Measurements from ENCODE around the gene ZNF512B. TPM values are rescaled to one million over a fixed set of nuclear protein-coding genes. Genes with fewer than 3 reads are reported as not detected.
A peak's percentile ranks its signal among the peaks of the same experiment; 100 is the strongest.
"Not testable (repeated sequence)": the region's sequence is repeated elsewhere in the genome, so short reads cannot be mapped to it uniquely, and the experiment has no call there.

ZNF512B gene
- total RNA-seq, 1 donor from 2014 or later = 10.0 TPM

- DNase-seq = peak; percentile 47
Measured at GRCh38 chr20:63978319-63979228, 8.8 kb upstream of the ZNF512B start.

DNA sequence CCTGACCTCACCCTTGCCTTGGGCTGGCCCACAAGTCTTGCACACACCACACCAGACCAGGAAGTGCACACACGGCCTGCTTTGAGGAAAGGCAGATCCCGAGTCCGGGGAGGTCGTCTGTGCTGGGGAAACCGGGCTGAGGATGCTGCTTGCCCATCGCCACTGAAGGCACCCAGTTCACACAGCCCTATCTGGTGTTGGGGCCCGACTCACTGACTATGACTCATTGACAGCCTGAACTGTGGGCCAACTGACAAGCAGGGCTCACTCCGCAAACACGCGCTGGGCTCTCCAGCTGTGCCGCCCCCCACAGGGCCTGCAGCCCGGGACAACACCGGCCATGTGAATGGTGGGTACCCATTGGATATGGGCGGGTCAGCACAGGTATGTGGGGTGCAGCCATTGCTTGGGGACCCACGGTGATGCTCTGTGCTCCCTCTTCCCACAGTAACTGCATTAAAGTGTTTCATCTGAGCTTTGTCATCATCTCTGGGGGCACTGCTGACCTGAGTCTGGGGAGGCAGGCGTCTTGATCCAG lies 8.1 kb upstream of the ZNF512B start:
- peak; percentile 40 for DNase-seq

- no peak for DNase-seq
Measured at GRCh38 chr20:63976980-63977738, 7.4 kb upstream of the ZNF512B start.

GRCh38 chr20:63976511-63976910 lies 6.8 kb upstream of the ZNF512B start:
- DNase-seq = not testable (repeated sequence)

- DNase-seq = no peak
Measured at GRCh38 chr20:63974402-63975200, 4.9 kb upstream of the ZNF512B start.

DNA sequence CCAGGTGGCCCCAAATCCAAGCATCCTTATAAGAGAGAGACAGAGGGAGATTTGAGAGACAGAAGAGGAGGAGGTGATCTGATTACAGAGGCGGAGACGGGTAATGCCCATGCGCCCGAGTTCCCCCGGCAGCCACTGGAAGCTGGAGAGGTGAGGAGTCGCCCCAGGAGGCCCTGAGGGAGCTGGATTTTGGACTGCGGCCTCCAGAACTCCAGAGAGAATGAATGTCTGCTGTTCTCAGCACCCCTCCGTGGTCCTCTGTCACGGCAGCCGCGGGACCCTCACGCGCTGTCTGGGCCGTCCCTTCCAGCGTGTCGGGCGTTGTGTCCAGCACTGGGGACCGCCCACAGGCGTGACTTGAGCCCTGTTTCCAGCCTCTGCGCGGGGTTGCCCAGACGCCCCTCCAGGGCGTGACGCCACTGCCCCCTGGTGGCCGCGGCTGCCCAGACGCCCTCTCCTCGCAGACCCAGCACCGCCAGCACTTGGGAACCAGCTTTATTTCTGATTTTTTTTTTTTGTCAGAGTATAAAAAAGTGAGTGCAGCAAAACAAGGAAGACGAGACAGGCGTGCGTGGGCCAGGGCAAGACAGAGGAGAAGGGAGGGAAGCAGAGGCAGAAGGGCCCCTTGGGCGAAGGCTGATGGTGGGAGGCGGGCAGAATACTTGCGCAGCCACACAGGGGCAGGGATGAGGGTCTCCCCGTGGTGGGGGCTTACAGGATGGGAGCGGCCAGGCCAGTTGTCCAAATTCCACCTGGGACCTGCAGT lies 4.1 kb upstream of the ZNF512B start:
- peak; percentile 92 for DNase-seq

DNA sequence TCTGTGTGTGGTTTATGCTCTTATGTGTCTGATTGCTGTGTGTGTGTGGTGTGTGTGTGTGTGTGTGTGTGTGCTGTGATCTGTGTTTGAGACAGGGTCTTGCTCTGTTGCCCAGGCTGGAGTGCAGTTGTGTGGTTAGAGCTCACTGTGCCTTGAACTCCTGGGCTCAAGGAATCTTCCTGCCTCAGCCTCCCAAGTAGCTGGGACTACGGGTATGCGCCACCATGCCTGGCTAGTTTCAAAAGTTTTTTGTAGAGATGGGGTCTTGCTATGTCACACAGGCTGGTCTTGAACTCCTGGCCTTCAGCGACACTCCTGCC lies 3.4 kb upstream of the ZNF512B start:
- no peak for DNase-seq

DNA sequence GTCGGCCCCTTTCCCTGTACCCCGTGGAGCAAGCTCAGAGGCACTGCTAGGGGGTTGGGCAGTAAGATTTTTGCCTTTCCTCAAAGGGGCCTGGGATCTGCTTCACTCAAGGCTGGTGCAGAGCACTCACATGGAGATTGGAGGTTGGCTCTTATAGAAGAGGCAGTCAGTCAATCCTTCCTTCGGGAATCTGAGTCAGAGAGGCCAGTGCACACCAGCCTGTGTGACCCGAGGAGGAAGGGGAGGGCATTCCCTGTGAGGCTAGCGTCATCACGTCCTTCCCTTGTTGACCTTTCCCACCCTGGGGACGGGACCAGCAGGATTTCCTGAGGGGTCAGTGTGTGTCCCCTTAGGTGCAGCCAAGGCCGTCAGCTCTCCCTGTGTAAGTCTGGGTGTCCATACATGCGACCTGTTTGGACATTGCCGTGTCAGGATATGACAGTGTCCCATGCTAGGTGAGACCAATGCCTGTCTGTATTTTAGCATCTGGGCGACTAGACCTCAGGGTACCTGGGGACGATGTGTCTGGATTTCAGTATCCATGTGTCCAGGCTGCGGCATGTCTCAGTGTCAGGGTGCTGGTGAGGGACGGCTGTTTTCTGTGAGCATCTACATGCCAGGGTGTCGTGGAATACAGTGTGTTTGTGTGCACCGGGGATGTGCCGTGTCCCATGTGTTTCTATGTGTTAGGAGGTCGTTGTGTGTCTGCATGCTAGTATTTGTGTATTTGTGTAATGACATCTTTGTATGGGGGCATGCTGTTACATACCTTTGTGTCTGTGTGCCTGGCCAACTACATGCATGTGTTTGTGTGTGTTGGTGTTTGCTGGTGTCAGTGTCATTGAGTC lies 2.8 kb upstream of the ZNF512B start:
- peak; percentile 85 for DNase-seq

GRCh38 chr20:63971960-63972311 lies 2.2 kb upstream of the ZNF512B start:
- not testable (repeated sequence) for DNase-seq

GRCh38 chr20:63970714-63971431 lies 1.1 kb upstream of the ZNF512B start:
- DNase-seq = no peak

GRCh38 chr20:63968928-63969760 lies 586 bp downstream of the ZNF512B start:
- no peak for DNase-seq

- DNase-seq = no peak
Measured at GRCh38 chr20:63968136-63968927, 1.4 kb downstream of the ZNF512B start.

- no peak for DNase-seq
Measured at GRCh38 chr20:63967330-63968135, 2.2 kb downstream of the ZNF512B start.

DNA sequence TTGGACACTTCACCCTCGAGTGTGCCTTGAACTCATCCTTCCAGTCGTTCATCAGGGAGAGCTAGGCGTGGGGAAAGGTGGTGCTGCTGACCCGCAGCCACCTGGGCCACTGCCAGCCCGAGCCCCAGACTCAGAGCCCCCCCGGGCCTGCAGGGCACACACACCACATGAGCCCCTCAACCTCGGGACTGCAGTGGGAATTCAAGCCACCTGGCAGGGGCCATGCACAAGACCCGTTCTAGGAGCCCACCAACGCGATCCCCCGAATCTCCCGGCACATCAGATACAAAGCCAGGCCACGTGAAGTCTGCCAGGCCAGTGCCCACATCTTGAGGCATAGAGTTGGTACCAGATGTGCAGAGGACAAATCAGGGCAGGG lies 2.8 kb downstream of the ZNF512B start:
- DNase-seq = no peak

GRCh38 chr20:63966172-63966943 lies 3.4 kb downstream of the ZNF512B start:
- DNase-seq = no peak

DNA sequence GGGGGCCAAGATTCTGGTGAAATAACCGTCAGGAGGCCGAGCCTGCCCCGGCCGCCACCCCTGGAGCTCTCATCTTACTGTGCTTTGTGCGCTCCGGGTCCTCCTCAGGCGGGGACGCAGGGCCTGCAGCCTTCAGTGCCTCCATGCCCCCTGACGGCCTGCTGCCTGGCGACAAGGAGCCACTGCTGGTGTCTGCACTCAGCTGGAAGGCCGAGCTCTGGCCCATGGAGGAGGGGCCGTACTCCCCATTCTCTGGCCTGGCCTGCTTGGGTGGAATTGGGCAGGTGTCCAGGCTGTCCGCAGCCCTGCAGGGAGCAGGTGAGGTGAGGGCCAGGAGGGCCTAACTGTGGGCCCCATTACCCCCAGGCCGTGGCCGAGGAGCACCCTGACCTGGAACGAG lies 5.3 kb downstream of the ZNF512B start:
- no peak for DNase-seq

DNA sequence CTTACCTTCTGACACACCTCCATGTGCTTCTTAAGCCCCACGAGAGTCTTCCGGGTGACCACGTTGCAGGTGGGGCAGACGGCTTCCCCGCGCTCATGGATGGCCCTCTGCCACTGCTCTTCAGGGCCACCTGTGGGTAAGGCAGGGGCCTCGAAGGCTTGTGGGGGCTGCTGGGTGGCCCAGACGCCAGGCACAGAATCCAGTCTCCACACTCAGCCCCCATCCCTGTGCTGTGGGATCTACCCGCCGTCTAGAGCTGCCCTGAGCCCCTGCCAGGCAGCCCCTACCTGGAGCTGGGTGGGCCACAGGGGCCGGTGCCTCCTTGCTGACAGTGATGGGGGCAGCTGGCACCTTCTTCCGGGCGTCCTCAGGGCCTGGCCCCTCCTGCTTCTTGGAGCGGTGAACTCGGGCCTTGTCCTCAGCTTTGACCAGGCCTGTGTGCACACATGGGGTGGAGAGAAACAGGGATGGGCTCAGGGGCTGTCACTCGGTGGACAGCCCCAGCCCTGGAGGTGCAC lies 5.9 kb downstream of the ZNF512B start:
- DNase-seq = no peak

Data from dermis blood vessel endothelial cell (primary cell).